GM21786 (cell line): ENCODE results near the gene DENND1C.
"Not testable (repeated sequence)": the region's sequence is repeated elsewhere in the genome, so short reads cannot be mapped to it uniquely, and the experiment has no call there.

ENCODE experiments used
- ATAC-seq: cut with Tn5 transposase; IDR thresholded peaks from one replicate; pipeline ENCODE4 v1.9.1; 2021; ENCODE audit not compliant: unreplicated experiment

The DENND1C gene

DNA sequence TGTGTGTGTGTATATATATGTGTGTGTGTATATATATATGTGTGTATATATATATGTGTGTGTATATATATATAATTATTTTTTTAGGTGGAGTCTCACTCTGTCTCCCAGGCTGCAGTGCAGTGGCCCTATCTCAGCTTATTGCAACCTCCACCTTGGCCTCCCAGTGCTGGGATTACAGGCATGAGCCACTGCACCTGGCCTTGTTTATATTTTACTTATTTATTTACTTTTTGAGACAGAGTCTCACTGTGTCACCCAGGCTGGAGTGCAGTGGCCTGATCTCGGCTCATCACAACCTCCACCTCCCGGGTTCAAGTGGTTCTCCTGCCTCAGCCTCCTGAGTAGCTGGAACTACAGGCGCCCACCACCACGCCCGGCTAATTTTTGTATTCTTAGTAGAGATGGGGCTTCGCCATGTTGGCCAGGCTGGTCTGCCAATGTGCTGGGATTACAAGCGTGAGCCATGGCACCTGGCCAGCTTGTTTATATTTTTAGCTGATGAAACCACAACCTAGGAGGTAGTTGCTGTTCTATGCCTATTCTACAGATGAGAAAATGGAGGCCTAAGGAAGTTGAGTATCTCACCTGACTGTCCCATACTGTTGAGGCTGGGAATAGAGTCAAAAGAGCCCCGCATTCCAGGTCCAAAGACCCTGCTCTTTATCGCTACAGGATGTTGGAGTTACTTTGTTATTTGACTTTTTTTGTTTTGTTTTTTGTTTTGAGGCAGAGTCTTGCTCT is 26.6 kb upstream of the DENND1C start:
- ATAC-seq = not testable (repeated sequence)

DNA sequence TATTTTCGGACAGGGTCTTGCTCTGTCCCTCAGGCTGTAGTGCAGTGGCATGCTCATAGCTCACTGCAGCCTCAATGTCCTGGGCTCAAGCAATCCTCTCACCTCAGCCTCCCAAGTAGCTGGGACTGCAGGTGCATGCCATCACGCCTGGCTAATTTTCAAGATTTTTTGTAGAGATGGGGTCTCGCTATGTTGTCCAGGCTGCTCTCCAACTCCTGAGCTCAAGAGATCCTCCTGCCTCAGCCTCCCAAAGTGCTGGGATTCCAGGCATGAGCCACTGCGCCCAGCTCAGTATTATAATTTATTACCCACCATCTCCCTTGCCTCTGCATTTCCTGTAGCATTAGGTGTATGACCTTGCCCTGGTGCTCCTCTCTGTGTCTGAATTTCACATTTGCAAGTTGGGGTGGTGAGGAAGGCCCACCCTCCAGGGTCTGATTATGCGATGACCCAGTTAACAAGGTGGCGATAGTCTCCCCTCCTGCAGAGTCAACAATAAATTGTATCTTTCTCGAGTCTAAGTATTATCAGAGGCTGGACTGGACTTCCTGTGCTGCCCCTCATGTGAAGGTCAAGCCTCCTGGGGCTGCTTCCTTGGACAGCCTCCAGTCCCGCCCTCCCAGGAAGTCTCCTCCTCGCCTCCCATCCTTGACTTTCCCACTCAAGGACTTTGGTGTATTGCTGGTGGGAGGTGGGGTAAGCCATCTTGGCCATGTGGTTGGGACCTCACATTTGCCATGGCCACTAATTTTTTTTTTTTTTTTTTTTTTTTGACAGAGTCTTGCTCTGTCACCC is 22.0 kb upstream of the DENND1C start:
- no peak for ATAC-seq

DNA sequence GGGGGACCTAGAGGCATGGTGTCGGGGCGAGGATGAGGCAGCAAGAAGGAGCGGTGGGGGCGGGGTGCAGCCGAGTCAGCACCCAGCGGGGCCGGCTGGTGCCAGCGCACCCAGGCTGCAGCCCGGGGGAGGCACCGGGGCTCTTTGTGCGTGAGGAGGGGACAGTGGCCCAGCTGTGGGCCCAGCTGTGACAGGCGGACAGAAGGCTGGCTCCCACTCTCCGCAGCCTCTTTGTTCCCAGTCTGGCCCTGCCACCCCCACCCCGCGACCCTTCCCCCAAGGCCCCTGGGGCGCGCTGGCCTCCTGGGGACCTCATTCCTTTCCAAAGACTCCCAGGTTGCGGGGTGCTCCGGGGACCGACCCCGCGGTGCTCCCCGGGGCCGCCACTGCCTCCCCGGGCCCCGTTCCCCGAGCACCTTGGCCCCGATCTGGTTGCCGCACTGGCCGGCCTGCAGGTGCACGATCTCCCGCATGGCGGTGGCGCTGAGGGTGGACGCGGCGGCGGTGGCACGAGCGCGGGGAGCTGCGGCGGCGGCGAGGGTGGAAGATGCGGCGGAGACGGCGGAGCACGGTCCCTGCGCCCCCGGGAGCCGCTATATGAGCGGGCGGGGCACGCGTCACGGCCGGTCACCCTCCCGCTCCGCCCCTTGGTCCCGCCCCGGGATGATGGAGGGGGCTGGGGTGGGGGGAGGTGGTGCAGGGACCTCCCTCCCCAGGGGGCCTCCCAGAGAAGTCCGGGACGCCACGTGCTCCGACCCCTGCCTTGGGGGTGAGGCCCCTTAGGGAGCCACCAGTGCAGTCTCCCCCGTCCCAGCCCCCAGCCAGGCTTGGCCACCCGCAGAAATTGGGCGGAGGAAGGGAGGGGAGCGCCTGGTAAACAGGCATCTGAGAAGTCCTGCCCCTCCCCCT is 20.4 kb upstream of the DENND1C start, which contains the start of gene TUBB4A:
Gene TUBB4A, minus strand, starts transcription at position 570 of the 909 bp plus-strand sequence. Its CDS starts 97 bp downstream, at position 473.
- no peak for ATAC-seq

DNA sequence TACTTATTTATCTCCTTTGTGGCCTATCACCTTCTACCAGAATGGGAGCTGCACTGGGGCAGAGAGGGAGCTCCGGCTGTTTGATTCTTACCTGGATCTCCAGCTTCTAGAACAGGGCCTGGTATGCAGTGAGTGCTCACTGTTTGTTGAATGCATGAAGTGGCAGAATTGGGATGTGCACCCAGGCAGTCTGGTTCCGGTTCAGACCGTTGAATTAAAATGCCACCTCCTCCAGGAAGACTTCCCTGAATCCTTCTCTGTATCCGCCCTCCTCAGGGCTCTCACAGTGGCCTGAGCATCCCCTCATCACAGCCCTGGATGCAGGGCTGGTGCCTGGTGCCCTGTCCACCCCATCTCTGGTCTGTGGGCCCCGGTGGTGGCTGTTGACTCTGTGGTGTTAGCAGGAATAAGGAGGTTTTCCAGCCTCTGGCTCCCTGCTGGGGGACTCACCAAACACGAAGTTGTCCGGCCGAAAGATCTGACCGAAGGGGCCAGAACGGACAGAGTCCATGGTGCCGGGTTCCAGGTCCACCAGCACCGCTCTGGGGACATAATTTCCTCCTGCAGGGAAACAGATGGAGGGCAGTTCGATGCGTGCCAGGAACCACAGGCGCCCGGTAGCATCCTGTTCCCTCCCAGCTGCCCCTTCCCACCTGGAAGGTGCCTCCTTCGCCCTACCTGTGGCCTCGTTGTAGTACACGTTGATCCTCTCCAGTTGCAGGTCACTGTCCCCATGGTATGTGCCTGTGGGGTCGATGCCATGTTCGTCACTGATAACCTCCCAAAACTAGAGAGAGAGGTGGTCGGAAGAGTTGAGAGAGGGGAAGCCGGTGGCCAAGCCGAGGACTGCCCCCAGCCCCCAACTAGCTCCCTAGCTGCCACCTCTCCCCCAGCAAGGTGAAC is 19.5 kb upstream of the DENND1C start:
- ATAC-seq = no peak

DNA sequence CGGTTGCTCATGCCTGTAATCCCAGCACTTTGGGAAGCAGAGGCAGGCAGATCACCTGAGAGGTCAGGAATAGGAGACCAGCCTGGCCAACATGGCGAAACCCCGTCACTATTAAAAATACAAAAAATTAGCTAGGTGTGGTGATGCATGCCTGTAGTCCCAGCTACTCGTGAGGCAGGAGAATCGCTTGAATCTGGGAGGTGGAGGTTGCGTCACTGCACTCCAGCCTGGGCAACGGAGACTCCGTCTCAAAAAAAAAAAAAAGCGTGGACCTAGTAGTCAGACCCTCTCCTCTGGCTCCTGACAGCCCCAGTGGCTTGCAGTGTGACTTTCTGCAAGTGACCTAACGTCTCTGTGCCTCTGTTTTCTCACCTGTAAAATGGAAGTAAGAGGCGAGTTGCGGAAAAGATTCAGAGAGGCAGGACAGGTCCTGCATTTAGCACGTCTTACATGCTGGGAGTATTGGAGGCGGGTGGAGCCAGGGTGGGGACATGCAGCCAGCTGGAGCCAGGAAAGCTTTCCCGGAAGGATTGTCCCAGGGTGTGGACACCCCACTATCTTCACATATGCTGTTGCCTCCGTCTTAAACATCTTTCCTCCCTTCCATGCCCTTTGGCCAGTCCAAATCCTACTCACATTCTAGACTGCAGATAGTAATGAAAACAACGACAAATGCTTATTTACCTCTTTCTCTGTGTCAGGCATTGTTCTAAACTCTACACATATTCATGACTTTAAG is 17.6 kb upstream of the DENND1C start:
- ATAC-seq = no peak

DNA sequence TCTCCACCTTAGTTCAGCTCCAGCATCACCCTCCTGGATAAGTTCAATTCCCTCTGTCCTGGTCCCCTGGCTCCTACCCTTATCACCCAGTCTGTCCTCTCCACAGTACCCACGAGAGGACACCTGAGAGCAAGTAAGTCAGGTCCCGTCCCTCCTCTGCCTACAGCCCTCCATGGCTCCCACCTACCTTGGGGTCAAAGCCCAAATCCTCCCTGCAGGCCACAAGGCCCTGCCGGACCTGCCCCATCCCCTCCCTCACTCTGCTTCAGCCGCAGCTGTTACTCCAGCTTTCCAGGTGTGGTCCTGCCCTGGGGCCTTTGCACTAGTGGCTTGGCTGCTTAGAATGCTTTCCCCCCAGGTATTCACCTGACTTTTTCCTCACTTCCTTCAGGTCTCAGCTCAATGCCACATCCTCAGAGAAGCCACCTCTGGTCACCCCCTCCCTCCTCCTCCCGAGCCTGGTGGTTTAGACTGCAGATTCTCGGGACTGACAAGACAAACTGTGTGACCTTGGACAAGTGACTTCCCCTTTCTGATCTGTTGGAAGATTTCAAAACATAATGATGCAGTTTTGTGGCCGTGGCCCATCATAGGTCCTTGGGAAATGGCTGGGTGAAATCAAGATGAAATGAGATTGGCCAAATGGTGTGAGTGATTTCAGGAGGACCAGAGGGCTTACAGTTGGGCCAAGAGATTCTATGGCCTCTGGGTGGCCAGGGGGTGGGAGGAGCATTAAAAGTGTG is 16.9 kb upstream of the DENND1C start:
- ATAC-seq = no peak

DNA sequence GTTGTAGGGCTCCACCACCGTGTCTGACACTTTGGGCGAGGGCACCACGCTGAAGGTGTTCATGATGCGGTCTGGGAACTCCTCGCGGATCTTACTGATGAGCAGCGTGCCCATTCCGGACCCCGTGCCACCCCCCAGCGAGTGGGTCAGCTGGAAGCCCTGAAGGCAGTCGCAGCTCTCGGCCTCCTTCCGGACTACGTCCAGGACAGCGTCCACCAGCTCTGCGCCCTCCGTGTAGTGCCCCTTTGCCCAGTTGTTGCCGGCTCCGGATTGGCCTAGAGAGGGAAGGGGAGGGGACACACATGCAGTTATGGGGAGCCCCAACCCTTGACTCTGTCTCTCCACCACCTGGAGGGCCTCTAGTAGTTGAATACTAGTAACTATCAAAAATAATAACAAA is 14.4 kb upstream of the DENND1C start:
- no peak for ATAC-seq

DNA sequence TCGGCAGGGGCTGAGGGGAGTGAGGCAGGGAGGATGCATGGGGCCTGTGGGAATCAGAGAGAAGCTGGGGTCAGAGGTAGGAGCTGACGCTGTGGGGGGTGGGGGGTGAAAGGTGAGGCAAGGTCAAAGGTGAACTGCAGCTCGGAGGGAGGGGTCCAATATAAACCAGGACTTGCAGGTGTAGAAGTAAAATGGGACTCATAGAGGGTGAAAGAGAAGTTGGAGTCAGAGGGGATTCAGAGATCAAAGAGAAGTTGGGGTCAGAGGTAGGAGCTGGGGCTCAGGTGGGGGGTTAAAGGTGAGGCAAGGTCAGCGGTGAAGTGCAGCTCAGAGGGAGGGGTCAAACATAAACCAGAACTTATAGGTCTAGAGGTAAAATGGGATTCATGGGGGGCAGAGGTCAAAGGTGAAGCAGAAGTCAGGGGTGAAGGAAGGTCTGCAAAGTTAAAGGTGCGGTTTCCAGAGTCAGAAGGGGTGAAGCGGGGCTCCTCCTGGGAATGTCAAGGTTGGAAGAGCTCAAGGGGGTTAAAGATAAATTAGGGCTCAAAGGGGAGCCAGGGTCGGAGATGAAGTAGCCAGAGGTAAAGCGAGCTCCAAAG is 12.9 kb upstream of the DENND1C start:
- ATAC-seq = no peak

DNA sequence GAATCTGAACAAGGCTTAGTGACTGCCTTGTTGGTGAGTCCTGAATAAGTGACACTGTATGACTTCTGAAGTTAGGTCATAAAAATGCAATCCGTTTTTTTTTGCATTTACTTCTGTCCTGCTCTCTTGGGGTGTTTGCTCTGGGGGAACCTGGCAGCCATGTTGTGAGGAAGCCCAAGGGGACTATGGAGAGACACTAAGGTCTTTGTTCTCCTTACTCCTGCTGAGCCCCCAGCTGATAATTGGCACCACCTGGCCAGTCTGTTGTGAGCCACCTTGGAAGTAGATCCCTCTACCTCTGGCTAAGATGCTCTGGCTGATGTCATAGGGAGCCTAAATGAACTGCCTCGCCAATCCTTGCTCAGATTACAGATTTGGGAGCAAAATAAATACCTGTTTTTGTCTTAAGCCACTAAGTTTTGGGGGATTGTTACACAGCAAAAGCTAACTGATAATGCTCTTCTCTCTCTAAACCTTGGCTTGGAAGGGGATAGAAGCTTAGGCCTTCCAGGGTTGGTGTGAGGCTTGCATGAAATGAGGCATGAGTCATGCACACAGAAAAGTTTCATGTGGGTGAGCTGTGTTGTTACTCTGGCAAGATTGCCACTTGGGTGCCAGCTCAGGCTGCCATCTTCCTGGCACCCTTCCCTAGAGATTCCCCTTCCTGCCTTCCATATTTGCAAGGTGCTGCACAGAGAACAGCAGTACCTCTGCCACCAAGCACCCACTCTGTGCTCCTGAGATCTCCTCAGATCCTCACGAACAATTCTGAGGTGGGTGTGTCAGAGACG is 10.4 kb upstream of the DENND1C start:
- no peak for ATAC-seq

DNA sequence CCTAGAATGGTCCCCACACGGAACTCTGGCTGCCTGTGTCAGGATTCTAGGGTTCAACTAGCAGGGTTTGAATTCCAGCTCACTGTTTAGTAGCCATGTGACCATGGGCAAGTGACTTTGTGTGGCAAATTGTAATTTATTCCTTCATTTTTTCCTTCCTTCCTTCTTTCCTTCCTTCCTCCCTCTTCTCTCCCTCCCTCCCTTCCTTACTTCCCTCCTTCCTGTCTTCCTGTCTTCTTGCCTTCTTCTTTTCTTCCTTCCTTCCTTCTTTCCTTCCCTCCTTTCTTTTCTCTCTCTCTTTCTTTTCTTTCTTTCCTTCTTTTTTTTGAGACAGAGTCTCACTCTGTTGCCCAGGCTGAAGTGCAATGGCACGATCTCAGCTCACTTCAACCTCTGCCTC is 8.5 kb upstream of the DENND1C start:
- ATAC-seq = no peak

DNA sequence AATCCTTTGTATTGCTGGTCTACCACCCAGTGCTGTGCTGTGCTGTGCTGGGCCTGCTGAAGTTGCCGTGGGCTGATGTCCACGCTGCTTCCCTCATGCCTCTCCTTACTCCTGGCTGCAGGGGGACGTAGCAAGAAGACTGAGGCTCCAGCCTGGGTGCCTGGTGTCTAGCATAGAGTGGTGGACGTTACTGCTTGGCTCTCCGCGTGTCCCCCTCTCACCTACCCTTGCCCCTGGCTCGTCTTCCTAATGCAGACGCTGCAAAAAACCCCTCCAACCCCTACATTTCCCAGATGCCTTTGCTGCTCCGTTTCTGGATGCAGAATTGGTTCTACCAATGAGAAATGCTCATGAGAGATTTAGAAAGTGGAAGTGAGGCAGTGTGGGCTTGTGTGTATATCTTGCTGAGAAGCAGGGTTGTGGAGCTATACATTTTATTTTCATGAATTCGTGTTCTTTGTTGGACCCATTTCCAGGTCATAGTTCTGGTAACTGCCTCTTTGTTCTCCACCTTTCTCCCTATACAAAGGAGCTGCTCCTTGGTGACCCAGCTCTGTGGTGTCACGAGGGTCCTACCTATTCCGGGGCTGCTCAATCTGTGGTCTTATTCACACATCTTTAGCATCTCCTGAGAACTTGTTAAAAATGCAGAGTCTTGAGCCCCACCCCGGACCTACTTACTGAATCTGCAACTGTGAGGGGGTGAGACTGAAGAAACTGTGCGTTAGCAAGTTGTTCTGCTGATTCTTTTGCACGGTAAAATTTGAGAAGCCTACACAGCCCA is 7.9 kb upstream of the DENND1C start:
- ATAC-seq = peak; percentile 60

DNA sequence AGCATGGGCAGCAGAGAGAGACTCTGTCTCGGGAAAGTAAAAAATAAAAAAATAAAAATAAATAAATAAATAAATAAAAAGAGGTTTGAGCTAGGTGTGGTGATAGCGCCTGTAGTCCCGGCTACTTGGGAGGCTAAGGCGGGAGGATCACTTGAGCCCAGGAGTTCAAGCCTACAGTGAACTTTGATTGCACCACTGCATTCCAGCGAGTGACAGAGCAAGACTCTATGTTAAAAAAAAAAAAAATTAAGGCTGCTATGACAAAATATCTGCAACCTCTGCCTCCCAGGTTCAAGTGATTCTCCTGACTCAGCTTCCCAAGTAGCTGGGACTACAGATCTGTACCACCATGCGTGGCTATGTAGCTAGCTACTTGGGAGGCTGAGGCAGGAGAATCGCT is 3.2 kb upstream of the DENND1C start:
- no peak for ATAC-seq

DNA sequence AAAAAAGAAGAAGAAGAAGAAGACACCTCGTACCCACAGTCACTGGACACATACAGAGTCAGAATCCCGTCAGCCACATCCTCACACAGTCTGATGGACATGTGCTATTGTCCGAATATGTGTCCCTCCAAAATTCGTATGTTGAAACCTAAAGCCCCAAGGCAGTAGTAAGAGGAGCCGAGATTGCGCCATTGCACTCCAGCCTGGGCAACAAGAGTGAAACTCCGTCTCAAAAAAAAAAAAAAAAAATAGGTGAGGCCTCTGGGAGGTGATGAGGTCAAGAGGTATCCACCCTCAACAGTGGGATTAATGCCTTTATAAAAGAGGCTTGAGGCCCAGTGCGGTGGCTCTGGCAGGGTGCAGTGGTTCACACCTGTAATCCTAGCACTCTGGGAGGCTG is 2.6 kb upstream of the DENND1C start:
- ATAC-seq = no peak

DNA sequence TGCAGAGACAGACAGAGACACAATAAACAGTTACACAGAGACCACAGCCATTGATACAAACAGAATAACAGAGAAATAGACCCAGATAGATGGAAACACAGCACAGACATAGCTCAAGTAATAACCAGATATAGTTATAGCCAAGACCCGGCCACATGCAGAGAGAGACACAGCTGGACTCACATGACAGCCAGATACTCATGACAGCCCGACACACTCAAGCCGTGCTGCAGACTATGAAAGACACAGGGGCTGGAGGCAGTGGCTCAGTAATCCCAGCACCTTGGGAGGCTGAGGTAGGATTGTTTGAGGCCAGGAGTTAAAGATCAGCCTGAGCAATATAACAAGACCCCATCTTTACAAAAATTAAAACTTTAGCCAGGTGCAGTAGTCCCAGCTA is 1.6 kb upstream of the DENND1C start:
- ATAC-seq = no peak

DNA sequence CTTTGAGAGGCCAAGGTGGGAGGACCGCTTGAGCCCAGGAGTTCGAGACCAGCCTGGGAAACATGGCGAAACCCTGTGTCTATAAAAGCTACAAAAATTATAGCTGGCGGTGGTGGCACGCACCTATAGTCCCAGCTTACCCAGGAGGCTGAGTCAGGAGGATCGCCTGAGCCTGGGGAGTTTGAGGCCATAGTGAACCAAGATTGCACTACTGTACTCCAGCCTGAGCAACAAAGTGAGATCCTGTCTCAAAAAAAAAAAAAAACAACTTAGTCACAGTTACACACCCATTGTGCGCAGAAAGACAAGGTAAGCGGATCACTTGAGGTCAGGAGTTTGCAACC is 728 bp upstream of the DENND1C start:
- no peak for ATAC-seq

DNA sequence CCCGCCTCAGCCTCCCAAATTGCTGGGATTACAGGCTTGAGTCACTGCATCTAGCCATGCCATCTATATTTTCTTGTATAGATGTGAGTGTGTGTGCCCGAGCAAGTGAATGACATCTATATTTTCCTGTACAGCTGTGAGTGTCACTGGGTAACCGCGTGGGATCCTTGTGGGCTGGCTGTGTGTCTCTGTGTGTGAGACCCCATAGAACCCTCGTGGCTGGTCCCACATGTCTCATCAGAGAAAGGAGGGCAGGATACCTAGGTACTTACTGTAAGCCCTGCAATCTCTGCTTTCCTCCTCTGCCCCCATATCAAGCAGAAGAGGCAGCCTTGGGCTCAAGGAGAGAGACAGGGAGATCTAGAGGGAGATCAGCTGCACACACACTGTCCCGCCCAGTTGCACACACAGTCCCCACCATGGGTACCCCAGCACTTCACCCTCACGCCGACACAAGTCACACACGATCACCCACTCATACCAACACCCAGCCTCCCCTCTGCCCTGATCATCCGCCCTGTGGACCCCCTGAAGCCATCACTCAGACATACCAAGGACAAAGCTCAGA is 655 bp downstream of the DENND1C start:
- no peak for ATAC-seq
